ENCODE measurements around the gene RHNO1. TPM values are rescaled to one million over a fixed set of nuclear protein-coding genes. Genes with fewer than 3 reads are reported as not detected.
A peak's percentile ranks its signal among the peaks of the same experiment; 100 is the strongest.

RHNO1 gene
- total and polyA plus RNA-seq, 11 donors: 3.1 to 15.0 (median 5.7) TPM

- DNase-seq: peak in 1 of 5 donors; percentile 2
- Histone ChIP-seq H3K36me3 (peaks cover 0 to 10% (median 2%) of the 10 kb centered on the region in 9 donors), H3K27me3 (no peaks in the 10 kb centered on the region), H3K27ac (no peak overlapping the region), H3K4me1 (peaks cover 0 to 23% (median 7%) of the 10 kb centered on the region in 12 donors), H3K4me3 (no peak overlapping the region), H3K9me3 (no peaks in the 10 kb centered on the region)
- 81 to 93% (median 85%) methylated on average over 8 of the region's 8 CpGs for WGBS, 4 donors
- TF ChIP-seq POLR2A (IDR thresholded peaks at IDR 0.05) (no peak), CTCF (IDR thresholded peaks at IDR 0.05) (no peak)
- intact Hi-C loops (cut with DNase I): no loop called here
- ATAC-seq: no peak
Measured at GRCh38 chr12:2836574-2836973, 40.4 kb upstream of the RHNO1 start.

GRCh38 chr12:2841056-2841650, 35.9 kb upstream of the RHNO1 start:
- ATAC-seq (no peak), DNase-seq (peak in 1 of 5 donors; percentile 4)
- WGBS, 4 donors: 45 to 59% (median 54%) methylated on average over 9 of the region's 9 CpGs
- Histone ChIP-seq H3K4me3 (no peak overlapping the region), H3K4me1 (peaks cover 0 to 14% (median 0%) of the 10 kb centered on the region in 12 donors), H3K27me3 (no peaks in the 10 kb centered on the region), H3K27ac (no peak overlapping the region), H3K9me3 (no peaks in the 10 kb centered on the region), H3K36me3 (peaks cover 0 to 13% (median 0%) of the 10 kb centered on the region in 9 donors)
- intact Hi-C loops (cut with DNase I): no loop called here
- TF ChIP-seq POLR2A (IDR thresholded peaks at IDR 0.05) (no peak), CTCF (IDR thresholded peaks at IDR 0.05) (no peak)

GRCh38 chr12:2842948-2843347, 34.1 kb upstream of the RHNO1 start:
- DNase-seq (peak in 1 of 5 donors; percentile 13), ATAC-seq (peak in 1 of 4 donors; percentile 20)
- H3K4me3 ChIP-seq: no peak overlapping the region
- peaks cover 0 to 18% (median 0%) of the 10 kb centered on the region in 9 donors for H3K36me3 ChIP-seq
- H3K27ac ChIP-seq: peak overlapping the region in 4 of 12 donors; percentile 0 to 46 (median 12)
- peaks cover 0 to 14% (median 0%) of the 10 kb centered on the region in 12 donors for H3K4me1 ChIP-seq
- no peaks in the 10 kb centered on the region for H3K27me3 ChIP-seq
- intact Hi-C loops (cut with DNase I): no loop called here
- no peaks in the 10 kb centered on the region for H3K9me3 ChIP-seq
- 64 to 72% (median 67%) methylated on average over 5 of the region's 5 CpGs for WGBS, 4 donors
- TF ChIP-seq POLR2A (IDR thresholded peaks at IDR 0.05) (no peak), CTCF (IDR thresholded peaks at IDR 0.05) (no peak)

- Histone ChIP-seq H3K9me3 (no peaks in the 10 kb centered on the region), H3K27ac (peak overlapping the region in 4 of 12 donors; percentile 15 to 68 (median 42)), H3K4me3 (no peak overlapping the region), H3K4me1 (peaks cover 0 to 14% (median 0%) of the 10 kb centered on the region in 12 donors), H3K36me3 (peaks cover 0 to 13% (median 0%) of the 10 kb centered on the region in 9 donors), H3K27me3 (no peaks in the 10 kb centered on the region)
- ATAC-seq (no peak), DNase-seq (peak in 1 of 5 donors; percentile 31)
- 87 to 88% (median 88%) methylated on average over 9 of the region's 9 CpGs for WGBS, 4 donors
- TF ChIP-seq POLR2A (IDR thresholded peaks at IDR 0.05): no peak
- TF ChIP-seq CTCF (IDR thresholded peaks at IDR 0.05): no peak
- intact Hi-C loops (cut with DNase I): no loop called here
Measured at GRCh38 chr12:2844786-2845185, 32.2 kb upstream of the RHNO1 start.
